HepG2 (cell line): ENCODE results near the gene AMDHD1. TPM values are rescaled to one million over a fixed set of nuclear protein-coding genes. Genes with fewer than 3 reads are reported as not detected.

Experiments
- AGO1 ChIP-seq: fragments of 200-400 bp; formaldehyde crosslinking; IDR thresholded peaks from 2 replicates; pipeline ENCODE4 v1.6.1; 2017; ENCODE audit warnings: mild to moderate bottlenecking, low read depth, low read length, moderate library complexity; ENCODE audit not compliant: poor library complexity, severe bottlenecking
- ATRX ChIP-seq: sonication (generic); formaldehyde crosslinking; IDR thresholded peaks from 2 replicates; pipeline ENCODE4 v1.4.0; 2020; ENCODE audit warnings: missing genetic modification reagents, borderline replicate concordance
- HMGXB4 ChIP-seq, 2 experiments: sonication (generic) in 1 of 2; formaldehyde crosslinking in 1 of 2; IDR thresholded peaks; 2 replicates each; pipeline versions ENCODE4 v1.4.0 to v1.6.1; 2018 to 2020; ENCODE audit warnings: missing genetic modification reagents in 2 of 2, borderline replicate concordance in 1 of 2, low read depth in 1 of 2, mild to moderate bottlenecking in 1 of 2, missing biosample characterization in 1 of 2
- NR0B2 ChIP-seq: sonication (generic); formaldehyde crosslinking; IDR thresholded peaks from 2 replicates; pipeline ENCODE4 v1.4.0; 2020; ENCODE audit warnings: mild to moderate bottlenecking, missing genetic modification reagents
- SIX1 ChIP-seq: sonication (generic); formaldehyde crosslinking; IDR thresholded peaks from 2 replicates; pipeline ENCODE4 v1.4.0; 2020; ENCODE audit warnings: missing genetic modification reagents, borderline replicate concordance
- ZBTB33 ChIP-seq: sonication (generic); formaldehyde crosslinking; IDR thresholded peaks from 2 replicates; pipeline ENCODE4 v1.4.0; 2020; ENCODE audit warnings: missing genetic modification reagents
- ZNF34 ChIP-seq: sonication (generic); formaldehyde crosslinking; IDR thresholded peaks from 2 replicates; pipeline ENCODE4 v1.4.0; 2020; ENCODE audit warnings: mild to moderate bottlenecking, missing genetic modification reagents, borderline replicate concordance
- ZNF513 ChIP-seq: sonication (generic); formaldehyde crosslinking; conservative IDR thresholded peaks from 2 replicates; pipeline ENCODE4 v1.5.0; 2020; ENCODE audit warnings: missing genetic modification reagents
- ZNF777 ChIP-seq: sonication (generic); formaldehyde crosslinking; IDR thresholded peaks from 2 replicates; pipeline ENCODE4 v1.4.0; 2020; ENCODE audit warnings: missing genetic modification reagents
- ZSCAN29 ChIP-seq: sonication (generic); formaldehyde crosslinking; conservative IDR thresholded peaks from 2 replicates; pipeline ENCODE4 v1.4.0; 2020; ENCODE audit warnings: mild to moderate bottlenecking, missing genetic modification reagents
- polyA plus RNA-seq, 8 experiments: library from polyadenylated mRNA; depleted of rRNA in 3 of 8; stranded (reverse) in 7 of 8; unstranded in 1 of 8; fragments of >200 nt; fragmentation: Illumina TruSeq in 4 of 8; extraction: Trizol in 4 of 8; gene quantifications; 2 replicates each; pipeline versions ENCODE4 v1.2.1 to v1.2.3, GENCODE V29; 2011 to 2016; ENCODE audit warnings: low read depth in 4 of 8, missing spikeins in 1 of 8, mixed read lengths in 1 of 8; ENCODE audit not compliant: insufficient read depth in 1 of 8
- total RNA-seq, 5 experiments: library from RNA; depleted of rRNA; stranded (reverse); fragments of >200 nt; fragmentation: Illumina TruSeq; extraction: Trizol; gene quantifications; 2 replicates each; pipeline ENCODE4 v1.2.3, GENCODE V29; 2016; ENCODE audit warnings: low read depth in 1 of 5

Gene AMDHD1
- total and polyA plus RNA-seq, 2 of the 13 experiments (the other 11 are each of a cell fraction or from before 2014, with no cell fraction given): 6.5 to 29.6 TPM

DNA sequence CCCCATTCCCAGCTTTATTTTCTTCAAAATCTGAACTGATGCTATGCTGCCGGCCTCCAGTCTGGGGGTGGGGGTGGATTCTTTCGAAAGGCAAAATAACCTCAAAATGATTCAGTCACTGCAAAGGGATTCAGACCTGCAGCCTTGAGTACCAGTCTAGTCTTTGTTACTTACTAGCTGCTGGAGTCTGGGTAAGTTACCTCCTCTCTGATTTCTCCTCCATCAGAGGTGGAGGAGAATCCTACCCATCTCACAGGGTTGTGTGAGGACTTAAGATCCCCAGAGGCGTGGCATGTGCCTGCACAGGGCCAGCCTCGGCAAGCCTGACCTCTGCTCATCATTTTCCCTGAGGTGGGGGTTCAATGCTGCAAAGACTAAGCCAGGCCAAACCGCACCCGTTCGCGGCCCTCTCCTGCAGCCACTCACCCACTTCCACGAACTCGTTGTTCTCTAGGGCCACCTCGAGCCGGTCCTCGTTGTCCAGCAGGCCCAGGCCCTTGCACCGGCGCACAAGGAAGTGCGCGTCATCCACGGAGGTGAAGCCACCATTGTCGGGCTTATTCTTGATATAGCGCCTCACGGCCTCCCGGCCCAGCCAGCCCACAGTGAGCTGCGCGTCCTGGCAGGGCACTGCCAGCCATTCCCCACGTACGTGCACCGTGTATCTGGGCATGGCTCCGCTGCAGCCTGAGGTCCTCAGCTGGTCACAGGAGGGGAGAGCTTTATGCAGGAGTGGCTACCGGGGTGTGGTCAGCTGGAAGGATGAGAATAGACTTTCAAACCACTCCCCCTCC, 52.3 kb downstream of the AMDHD1 start (continued):
- TF ChIP-seq AGO1 (no peak), ZNF777 (no peak), SIX1 (CRISPR knock-in tag) (no peak), HMGXB4 (CRISPR knock-in tag; IDR thresholded peaks at IDR 0.05; ENCODE audit: borderline replicate concordance in 1 of 2, low read depth in 1 of 2) (peak in 1 of 2 experiments; percentile 7; a peak in 1 of 4 replicates), ZNF513 (CRISPR knock-in tag) (no peak), ZBTB33 (CRISPR knock-in tag) (peak; percentile 30; the same call in 1 of the 2 replicates), ZNF34 (CRISPR knock-in tag) (no peak), NR0B2 (CRISPR knock-in tag) (no peak), ZSCAN29 (peak; percentile 2; the same call in 1 of the 2 replicates), ATRX (CRISPR knock-in tag) (no peak)
